GM20431 (cell line): ENCODE results near the gene CCDC197.

ENCODE experiments used
- in situ Hi-C: fragments of 300-500 bp; cut with MseI, MboI; formaldehyde crosslinking; loops from one replicate; pipeline ENCODE4 v1.15.0; 2020; ENCODE audit warnings: low sequenced_read_pairs; ENCODE audit not compliant: unreplicated experiment

CCDC197 gene

GRCh38 chr14:93997082-93997481 is at the start of gene CCDC197:
Gene CCDC197, plus strand, starts transcription at chr14:93997301. Its CDS starts 831 bp downstream, at chr14:93998132.
- in situ Hi-C loops: no loop called here

GRCh38 chr14:93949511-93950075 is 47.5 kb upstream of the CCDC197 start:
- in situ Hi-C loops: no loop called here

DNA sequence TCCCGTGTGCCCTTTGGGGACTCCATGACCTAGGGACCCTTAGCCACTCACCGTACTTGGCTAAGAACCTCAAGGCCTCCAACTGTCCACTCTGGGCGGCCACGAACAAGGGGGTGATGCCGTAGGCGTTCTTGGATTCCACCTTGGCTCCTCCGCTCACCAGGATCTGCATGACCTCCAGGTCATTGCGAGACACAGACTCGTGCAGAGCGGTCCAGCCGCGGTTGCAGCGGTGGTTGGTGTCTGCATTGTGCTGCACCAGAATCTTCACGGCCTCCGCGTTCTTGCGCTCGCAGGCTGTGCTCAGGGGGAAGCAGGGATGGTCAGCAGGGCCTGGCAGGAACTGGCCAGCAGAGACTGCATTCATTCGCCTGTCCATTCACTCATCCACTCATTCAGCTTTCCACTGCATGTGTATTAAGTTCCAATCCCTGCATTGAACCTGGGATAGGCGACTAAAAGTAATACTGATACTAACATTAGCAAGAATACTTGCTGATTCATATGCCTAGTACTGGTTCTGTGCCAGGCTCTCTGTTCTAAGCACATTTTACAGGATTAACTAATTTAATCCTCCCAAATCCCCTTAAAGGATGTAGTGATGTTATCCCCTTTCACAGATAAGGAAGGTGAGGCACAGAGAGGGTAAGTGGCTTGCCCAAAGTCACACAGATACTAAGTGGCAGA is 46.0 kb upstream of the CCDC197 start:
- in situ Hi-C loops: no loop called here

- in situ Hi-C loops: no loop called here
These were observed 45.2 kb upstream of the CCDC197 start for GRCh38 chr14:93951635-93952540.

DNA sequence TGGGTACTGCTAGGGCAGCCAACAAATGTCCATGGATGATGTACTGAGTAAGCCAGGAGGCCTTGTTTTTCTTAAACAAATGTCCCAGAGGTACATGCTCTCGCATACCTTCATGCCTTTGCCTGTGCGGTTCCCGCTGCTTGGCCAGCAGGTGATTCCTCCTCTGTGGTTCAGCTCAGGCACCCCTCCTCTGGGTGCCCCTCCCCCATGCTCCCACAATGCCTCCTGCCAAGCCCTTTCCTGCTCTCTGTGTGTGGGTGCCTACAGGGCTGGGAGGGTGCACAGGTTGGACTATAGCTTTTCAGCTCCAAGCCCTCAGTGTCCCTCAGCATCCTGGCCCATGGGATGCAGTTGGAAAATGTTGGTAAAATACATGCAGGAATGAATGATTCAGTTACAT is 44.3 kb upstream of the CCDC197 start:
- in situ Hi-C loops: no loop called here

GRCh38 chr14:93953263-93953662 is 43.8 kb upstream of the CCDC197 start:
- in situ Hi-C loops: no loop called here

DNA sequence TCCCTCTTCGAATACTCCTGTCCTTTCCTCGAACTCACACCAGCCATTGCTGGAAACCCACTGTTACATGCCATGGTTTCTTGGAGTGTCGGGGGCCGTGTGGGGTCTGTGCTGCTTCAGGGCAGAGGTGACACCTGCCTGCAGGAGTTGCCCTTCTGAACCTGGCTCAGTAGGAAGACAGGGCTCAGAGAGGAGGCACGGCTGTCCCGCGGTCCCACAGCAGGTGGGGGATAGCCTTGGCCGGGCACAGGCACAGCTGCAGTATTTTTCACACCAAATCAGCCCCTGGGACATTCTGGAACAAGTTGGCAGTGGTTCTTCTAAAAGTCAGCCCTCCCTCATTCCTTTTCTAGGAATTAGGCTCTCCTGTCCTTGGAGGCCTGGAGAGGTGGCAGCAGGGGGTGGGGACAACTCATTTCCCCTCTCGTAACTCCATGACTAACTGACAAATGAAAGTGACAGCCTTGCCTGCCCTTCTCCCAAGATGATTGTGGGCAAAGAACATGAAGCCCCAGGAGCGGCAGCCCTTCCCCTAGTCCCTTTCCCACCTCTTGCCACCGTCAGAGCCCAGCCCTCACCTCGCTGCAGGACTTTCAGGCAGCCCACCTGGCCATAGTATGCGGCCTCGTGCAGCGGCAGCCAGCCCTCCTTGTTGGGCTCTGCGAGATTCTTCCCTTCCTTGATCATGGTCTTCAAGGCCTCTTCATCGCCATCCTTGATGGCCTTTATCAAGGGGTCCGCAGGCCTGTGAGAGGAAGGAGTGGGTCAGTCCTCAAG is 43.2 kb upstream of the CCDC197 start:
- in situ Hi-C loops: no loop called here

DNA sequence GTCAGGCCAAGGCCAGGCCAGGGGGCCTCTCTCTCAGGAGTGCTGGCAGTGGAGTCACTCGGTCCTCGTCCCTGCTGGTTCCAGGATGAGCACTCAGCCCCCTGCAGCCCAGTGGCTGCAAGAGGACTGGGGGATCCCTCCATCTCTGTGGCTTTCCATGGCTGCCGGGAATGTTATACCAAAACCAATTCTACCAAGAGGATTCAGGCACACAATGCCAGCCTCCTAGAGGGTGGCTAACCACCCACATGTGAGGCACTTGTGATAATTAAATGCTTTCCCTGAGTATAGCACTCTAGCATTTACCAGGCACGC is 42.6 kb upstream of the CCDC197 start:
- in situ Hi-C loops: no loop called here

DNA sequence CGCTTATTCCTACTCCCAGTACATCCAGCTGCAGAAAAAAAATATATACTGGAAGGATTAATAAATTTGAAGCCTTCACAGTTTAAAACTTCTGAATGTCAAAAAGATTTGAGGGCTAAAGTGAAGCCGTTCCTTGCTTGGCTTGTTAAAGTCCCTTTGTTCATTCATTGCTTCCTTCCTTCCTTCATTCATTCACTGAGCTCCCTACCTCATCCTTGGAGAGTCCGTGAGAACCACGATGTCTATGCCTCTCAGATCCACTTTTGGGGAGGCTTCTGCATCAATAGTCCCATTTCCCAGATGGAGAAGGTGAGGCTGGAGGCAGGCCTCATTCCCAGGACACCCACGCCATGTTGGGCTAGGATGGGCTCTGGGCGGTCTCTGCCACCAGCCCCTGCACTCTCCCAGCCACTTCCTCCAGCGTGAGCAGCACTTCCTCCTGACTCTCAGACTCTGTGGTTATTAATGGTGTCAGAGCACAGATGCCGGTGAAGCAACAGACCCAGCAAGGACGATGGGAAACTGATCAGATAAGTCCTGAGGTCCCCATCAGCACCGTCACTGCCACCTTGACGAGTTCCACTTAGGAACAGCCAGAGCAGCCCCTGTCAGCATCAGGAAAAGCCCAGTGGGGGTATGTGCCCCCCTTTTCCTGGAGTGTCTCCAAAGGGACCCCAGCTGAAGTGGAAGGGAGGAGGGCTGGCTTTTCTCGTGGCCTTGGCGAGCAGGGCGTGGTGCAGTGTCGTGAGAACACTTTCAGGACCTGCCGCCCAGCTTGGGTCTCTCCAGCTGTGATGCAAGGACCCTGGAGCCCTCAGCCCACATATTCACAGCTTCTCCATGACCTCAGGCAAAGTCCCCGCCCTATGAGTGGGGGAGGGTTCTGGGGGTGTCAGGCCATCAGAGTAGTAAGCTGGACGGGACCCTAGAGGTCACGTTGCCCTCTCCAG is 41.9 kb upstream of the CCDC197 start:
- in situ Hi-C loops: no loop called here

GRCh38 chr14:93955850-93956481 is 41.1 kb upstream of the CCDC197 start:
- in situ Hi-C loops: no loop called here

DNA sequence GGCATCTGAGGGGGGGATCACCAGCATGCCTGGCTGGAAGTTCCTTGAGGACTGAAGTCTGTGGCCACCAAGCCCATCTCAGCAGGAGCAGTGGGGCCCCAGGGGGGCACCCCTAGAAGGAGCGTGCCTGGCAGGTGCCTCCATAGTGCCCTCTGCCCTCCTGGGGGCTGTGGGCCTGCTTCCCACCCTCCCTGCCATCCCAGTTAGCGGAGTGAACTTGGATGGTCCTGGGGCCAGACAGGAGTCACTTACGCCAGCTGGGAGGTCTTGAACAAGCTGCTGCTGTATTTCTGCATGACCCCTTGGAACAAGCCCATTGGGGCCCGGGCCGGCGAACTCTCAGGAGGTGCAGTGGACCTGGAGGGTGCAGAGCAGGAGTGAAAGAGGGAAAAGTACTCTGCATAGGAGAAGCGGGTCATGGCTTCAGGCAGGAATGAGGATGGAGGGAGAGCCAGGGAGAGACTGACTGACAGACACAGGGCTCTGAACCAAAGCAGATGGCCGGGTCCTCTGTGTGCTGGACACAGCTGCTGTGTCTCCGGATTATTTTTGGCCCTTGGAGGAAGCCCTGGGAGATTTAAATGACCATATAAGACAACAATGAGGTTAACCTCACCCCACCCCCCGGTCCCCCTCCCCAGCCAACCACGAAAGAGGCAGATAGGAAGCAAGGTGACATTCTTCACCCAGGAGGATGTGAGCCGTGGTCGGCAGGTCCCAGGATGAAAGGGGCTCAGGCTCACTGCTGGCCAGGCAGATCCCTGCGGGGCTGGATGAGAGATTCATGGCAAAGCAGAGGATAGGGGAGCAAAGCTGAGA is 40.4 kb upstream of the CCDC197 start:
- in situ Hi-C loops: no loop called here

GRCh38 chr14:93957333-93957710 is 39.8 kb upstream of the CCDC197 start:
- in situ Hi-C loops: no loop called here

DNA sequence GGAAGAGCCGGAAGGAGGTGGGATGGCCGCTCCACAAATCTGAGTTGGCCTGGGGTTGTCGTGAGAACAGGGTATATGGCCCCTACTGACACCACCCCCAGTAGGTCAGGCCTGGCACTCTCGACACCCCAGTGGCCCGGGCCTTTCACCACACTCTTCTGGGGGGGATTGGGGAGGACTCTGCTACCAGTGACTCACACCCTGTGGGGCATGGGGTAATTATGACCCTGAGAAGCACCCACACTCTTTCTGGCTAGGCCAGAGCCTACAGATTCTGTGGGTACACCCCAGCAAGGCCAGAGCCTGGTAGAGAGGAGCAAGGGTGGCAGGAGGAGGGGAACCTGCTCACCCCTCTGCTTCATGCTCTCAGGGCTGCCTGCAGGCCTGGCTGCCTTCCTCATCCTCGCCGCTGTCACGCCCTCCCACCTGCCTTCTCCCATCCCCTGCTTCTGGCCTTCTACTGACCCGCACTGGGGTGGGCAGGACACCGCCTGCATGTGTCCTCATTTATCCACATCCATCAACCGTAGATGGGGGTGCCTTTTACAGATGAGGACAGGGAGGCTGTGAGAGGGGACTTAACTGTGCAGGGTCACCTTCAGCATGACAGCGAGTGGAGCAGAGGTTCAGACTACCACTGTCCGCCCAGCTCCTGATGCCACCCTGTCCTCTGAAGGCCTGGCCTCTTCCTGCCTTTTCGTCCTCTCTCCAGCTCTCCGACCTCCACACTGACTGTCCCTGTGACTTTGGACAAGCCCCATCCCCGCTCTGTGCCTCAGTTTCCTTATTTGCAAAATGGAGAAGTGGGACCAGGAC is 39.1 kb upstream of the CCDC197 start:
- in situ Hi-C loops: no loop called here

GRCh38 chr14:93958567-93959238 is 38.4 kb upstream of the CCDC197 start:
- in situ Hi-C loops: no loop called here

DNA sequence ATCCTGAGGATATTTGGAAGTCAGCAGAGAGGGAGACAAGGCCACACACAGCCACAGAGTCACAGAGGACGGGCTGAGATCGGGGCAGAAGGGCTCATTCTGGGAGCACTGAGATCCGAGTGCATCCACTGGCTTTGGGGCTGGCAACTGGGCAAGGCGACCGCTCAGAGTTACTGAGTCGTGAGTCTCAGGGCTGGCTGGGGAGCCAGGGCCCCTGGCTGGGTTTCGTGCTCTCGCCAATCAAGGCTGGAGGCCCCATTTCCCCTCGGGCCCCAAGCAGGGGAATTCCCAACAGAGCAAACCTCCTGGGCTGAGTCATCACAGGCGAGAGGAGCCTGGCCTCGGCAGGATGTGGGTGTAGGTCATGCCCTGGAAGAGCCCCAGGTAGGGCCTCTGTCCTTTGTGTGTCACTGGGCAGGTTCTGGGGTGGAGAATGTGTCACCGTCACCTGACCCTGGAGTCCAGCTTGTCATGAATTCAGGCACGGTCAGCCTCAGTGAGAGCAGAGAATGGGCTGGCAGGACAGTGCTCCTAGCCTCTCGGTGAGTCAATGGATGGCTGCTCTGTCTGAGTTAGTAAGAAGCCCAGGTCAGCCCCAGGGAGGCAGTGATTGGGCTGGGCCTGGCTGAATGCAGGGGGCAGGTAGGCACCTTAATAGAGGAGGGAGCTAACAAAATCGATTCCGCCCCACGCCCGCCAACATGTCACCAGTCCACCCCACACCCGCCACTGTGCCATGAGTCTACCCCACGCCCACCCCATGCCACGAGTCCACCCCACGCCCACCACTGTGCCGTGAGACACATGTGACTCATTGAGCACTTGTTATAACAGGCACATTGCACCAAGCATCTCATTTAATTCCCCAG is 37.6 kb upstream of the CCDC197 start:
- in situ Hi-C loops: no loop called here

DNA sequence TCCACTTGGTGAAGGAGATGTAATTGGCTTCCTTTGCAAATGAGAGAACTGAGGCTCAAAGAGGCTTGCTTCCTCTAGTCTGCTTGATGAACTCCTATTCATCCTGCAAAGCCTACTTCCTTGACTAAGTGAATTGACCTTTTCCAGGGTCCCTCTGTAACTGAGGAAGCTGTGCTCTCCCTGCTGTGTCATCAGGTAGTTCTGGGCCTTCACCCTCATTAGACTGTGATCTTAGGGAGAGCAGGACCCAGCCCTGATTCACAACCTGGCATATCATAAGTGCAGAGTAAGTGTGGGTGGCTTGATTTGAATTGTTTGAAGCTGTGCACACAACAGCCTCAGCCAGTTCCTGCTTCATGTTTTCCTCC is 37.0 kb upstream of the CCDC197 start:
- in situ Hi-C loops: no loop called here
